ENCODE data around the gene OR2V1.

- TF ChIP-seq CTCF (IDR thresholded peaks at IDR 0.05; ENCODE audit: poor library complexity) (no peak), EZH2phosphoT487 (IDR thresholded peaks at IDR 0.05; ENCODE audit: low read depth, severe bottlenecking, unreplicated experiment) (no peak), EZH2 (IDR thresholded peaks at IDR 0.05; ENCODE audit: borderline replicate concordance) (no peak)
Observed at GRCh38 chr5:181166812-181167733, 36.1 kb upstream of the OR2V1 start.

Data from hepatocyte (in vitro differentiated cells).